Liver (tissue), 9 donors: ENCODE data around the gene PIP4K2C. TPM values are rescaled to one million over a fixed set of nuclear protein-coding genes. Genes with fewer than 3 reads are reported as not detected.

Experiments used
- DNase-seq: peaks from one replicate; pipeline ENCODE4 v3.0.0-alpha.2; 2017; ENCODE audit warnings: low spot score
- H3K27ac ChIP-seq, 2 donors: one replicate each; pipeline ENCODE4 v1.7.0; 2013; ENCODE audit warnings: inconsistent platforms in 2 of 2, low read length in 2 of 2, control low read depth in 1 of 2, low read depth in 1 of 2, mild to moderate bottlenecking in 1 of 2
- H3K27me3 ChIP-seq, 4 donors: one replicate each; pipeline versions ENCODE4 v1.6.1 to v1.7.0; 2013; ENCODE audit warnings: low read length in 3 of 4, inconsistent platforms in 1 of 4, mild to moderate bottlenecking in 1 of 4, moderate library complexity in 1 of 4; ENCODE audit not compliant: control insufficient read depth in 4 of 4, insufficient read depth in 4 of 4
- H3K36me3 ChIP-seq, 4 donors: one replicate each; pipeline versions ENCODE4 v1.6.1 to v1.7.0; 2013; ENCODE audit warnings: low read length in 3 of 4, mild to moderate bottlenecking in 3 of 4, low read depth in 1 of 4, moderate library complexity in 1 of 4; ENCODE audit not compliant: control insufficient read depth in 4 of 4, insufficient read depth in 3 of 4
- H3K4me1 ChIP-seq, 4 donors: one replicate each; pipeline versions ENCODE4 v1.6.1 to v1.7.0; 2013; ENCODE audit warnings: low read length in 3 of 4, mild to moderate bottlenecking in 3 of 4, moderate library complexity in 1 of 4; ENCODE audit not compliant: control insufficient read depth in 4 of 4, insufficient read depth in 4 of 4
- H3K4me3 ChIP-seq, 3 donors: one replicate each; pipeline versions ENCODE4 v1.6.1 to v1.7.0; 2013; ENCODE audit warnings: low read length in 3 of 3, control low read depth in 1 of 3, low read depth in 1 of 3, mild to moderate bottlenecking in 1 of 3
- H3K9ac ChIP-seq, 2 donors: one replicate each; pipeline ENCODE4 v1.7.0; 2013; ENCODE audit warnings: low read length in 2 of 2, mild to moderate bottlenecking in 2 of 2, moderate library complexity in 2 of 2, control low read depth in 1 of 2, low read depth in 1 of 2
- H3K9me3 ChIP-seq, 4 donors: one replicate each; pipeline versions ENCODE4 v1.6.1 to v1.7.0; 2013; ENCODE audit warnings: low read length in 3 of 4; ENCODE audit not compliant: control insufficient read depth in 4 of 4
- ATF3 ChIP-seq: IDR thresholded peaks from 2 replicates; pipeline ENCODE4 v1.6.1; 2016; ENCODE audit warnings: antibody characterized with exemption
- CTCF ChIP-seq: fragments of 150-350 bp; IDR thresholded peaks from 2 replicates; pipeline ENCODE4 v1.5.1; 2017; ENCODE audit warnings: improper control_type of control experiment, low read depth, low read length; ENCODE audit not compliant: missing input control
- EGR1 ChIP-seq, 2 donors: IDR thresholded peaks; 2 replicates each; pipeline ENCODE4 v1.6.1; 2016 to 2018; ENCODE audit warnings: antibody characterized with exemption in 2 of 2, low read depth in 2 of 2
- FOXA1 ChIP-seq: IDR thresholded peaks from 2 replicates; pipeline ENCODE4 v1.6.1; 2016; ENCODE audit warnings: antibody characterized with exemption
- FOXA2 ChIP-seq: IDR thresholded peaks from 2 replicates; pipeline ENCODE4 v1.6.1; 2016; ENCODE audit warnings: antibody characterized with exemption
- GABPA ChIP-seq, 2 donors: IDR thresholded peaks in 1 of 2; conservative IDR thresholded peaks in 1 of 2; 2 replicates each; pipeline ENCODE4 v1.6.1; 2016; ENCODE audit warnings: antibody characterized with exemption in 2 of 2, mild to moderate bottlenecking in 1 of 2, moderate library complexity in 1 of 2
- HNF4A ChIP-seq, 2 donors: conservative IDR thresholded peaks; 2 replicates each; pipeline ENCODE4 v1.6.1; 2016; ENCODE audit warnings: antibody characterized with exemption in 2 of 2, mild to moderate bottlenecking in 2 of 2
- HNF4G ChIP-seq: IDR thresholded peaks from 2 replicates; pipeline ENCODE4 v1.6.1; 2016; ENCODE audit warnings: antibody characterized with exemption
- JUND ChIP-seq, 2 donors: IDR thresholded peaks; 2 replicates each; pipeline ENCODE4 v1.6.1; 2016; ENCODE audit warnings: antibody characterized with exemption in 2 of 2
- MAX ChIP-seq: IDR thresholded peaks from 2 replicates; pipeline ENCODE4 v1.6.1; 2016; ENCODE audit warnings: antibody characterized with exemption
- NR2F2 ChIP-seq: IDR thresholded peaks from 2 replicates; pipeline ENCODE4 v1.6.1; 2016; ENCODE audit warnings: antibody characterized with exemption
- RAD21 ChIP-seq, 2 donors: IDR thresholded peaks; 2 replicates each; pipeline ENCODE4 v1.6.1; 2016; ENCODE audit warnings: antibody characterized with exemption in 2 of 2, mild to moderate bottlenecking in 2 of 2
- REST ChIP-seq: IDR thresholded peaks from 2 replicates; pipeline ENCODE4 v1.6.1; 2016; ENCODE audit warnings: antibody characterized with exemption, mild to moderate bottlenecking
- RXRA ChIP-seq, 2 donors: IDR thresholded peaks; 2 replicates each; pipeline ENCODE4 v1.6.1; 2017 to 2018; ENCODE audit warnings: antibody characterized with exemption in 2 of 2, mild to moderate bottlenecking in 1 of 2
- SP1 ChIP-seq: IDR thresholded peaks from 2 replicates; pipeline ENCODE4 v1.6.1; 2018; ENCODE audit warnings: antibody characterized with exemption, mild to moderate bottlenecking
- TAF1 ChIP-seq: conservative IDR thresholded peaks from 2 replicates; pipeline ENCODE4 v1.6.1; 2016; ENCODE audit warnings: antibody characterized with exemption, mild to moderate bottlenecking
- YY1 ChIP-seq: IDR thresholded peaks from 2 replicates; pipeline ENCODE4 v1.6.1; 2016; ENCODE audit warnings: antibody characterized with exemption, mild to moderate bottlenecking
- ZBTB33 ChIP-seq: IDR thresholded peaks from 2 replicates; pipeline ENCODE4 v1.6.1; 2016; ENCODE audit warnings: antibody characterized with exemption
- WGBS: extraction: QIAGEN DNeasy Blood & Tissue Kit; methylation state at CpG from one replicate; pipeline ENCODE4 v1.1.7; 2013; 5-methylcytosine and 5-hydroxymethylcytosine counted together
- polyA plus RNA-seq, 2 donors: library from polyadenylated mRNA; stranded (reverse) in 1 of 2; unstranded in 1 of 2; fragments of 200-250 nt in 1 of 2; fragments of >200 nt in 1 of 2; fragmentation: Nextera tagmentation in 1 of 2; extraction: Ambion mirVana in 1 of 2; gene quantifications; one replicate each; pipeline versions ENCODE4 v1.2.1 to v1.2.3, GENCODE V29; 2013 to 2015
- total RNA-seq, 2 donors: library from RNA; depleted of rRNA; stranded (reverse); fragments of >200 nt; gene quantifications; one replicate each; pipeline ENCODE4 v1.2.3, GENCODE V29; 2014
- donor health status: healthy.
- donor health status: healthy.
- donor health status: healthy.
- donor health status: healthy.
- donor health status: healthy.

The PIP4K2C gene
- total and polyA plus RNA-seq, 4 donors: 6.5 to 11.9 (median 9.4) TPM

- no peak overlapping the region for H3K4me3 ChIP-seq
- WGBS: 72% methylated on average over 2 of the region's 2 CpGs
- H3K27ac ChIP-seq: no peak overlapping the region
- peaks cover 0 to 6% (median 2%) of the 10 kb centered on the region in 4 donors for H3K27me3 ChIP-seq
- H3K9me3 ChIP-seq: no peaks in the 10 kb centered on the region
- H3K9ac ChIP-seq: no peak overlapping the region
- no peaks in the 10 kb centered on the region for H3K4me1 ChIP-seq
- H3K36me3 ChIP-seq: peaks cover 2 to 37% (median 13%) of the 10 kb centered on the region in 4 donors
- no peak for TF ChIP-seq ATF3
- no peak for TF ChIP-seq NR2F2
- no peak for TF ChIP-seq SP1
- TF ChIP-seq RXRA (IDR thresholded peaks at IDR 0.05): no peak
- no peak for TF ChIP-seq GABPA (IDR thresholded peaks at IDR 0.05 in 1 of 2, conservative IDR thresholded peaks at IDR 0.05 in 1 of 2)
- TF ChIP-seq FOXA2: no peak
- no peak for TF ChIP-seq FOXA1
- no peak for TF ChIP-seq RAD21 (IDR thresholded peaks at IDR 0.05)
- TF ChIP-seq EGR1 (IDR thresholded peaks at IDR 0.05; ENCODE audit: low read depth in 2 of 2): no peak
- TF ChIP-seq MAX: no peak
- TF ChIP-seq CTCF: no peak
- TF ChIP-seq HNF4G: no peak
- no peak for TF ChIP-seq JUND (IDR thresholded peaks at IDR 0.05)
- no peak for TF ChIP-seq REST
- TF ChIP-seq TAF1: no peak
- TF ChIP-seq HNF4A (conservative IDR thresholded peaks at IDR 0.05): no peak
- no peak for TF ChIP-seq ZBTB33
- TF ChIP-seq YY1: no peak
- no peak for DNase-seq
Observed at GRCh38 chr12:57603324-57603723, 12.3 kb downstream of the PIP4K2C start.
